Right renal cortex interstitium (tissue), 3 donors: ENCODE measurements around the gene LCE1A. TPM values are rescaled to one million over a fixed set of nuclear protein-coding genes. Genes with fewer than 3 reads are reported as not detected.

Source experiments
- DNase-seq, 3 donors: peaks; one replicate each; pipeline ENCODE4 v3.0.0-alpha.2; 2013; ENCODE audit warnings: low read depth in 3 of 3, low spot score in 2 of 3
- polyA plus RNA-seq, 3 donors: library from polyadenylated mRNA; unstranded; fragments of 120-200 nt; gene quantifications; one replicate each; pipeline ENCODE4 v1.2.1, GENCODE V29; 2013; ENCODE audit not compliant: insufficient read length in 3 of 3

LCE1A gene
- polyA plus RNA-seq, 3 donors: not detected

DNA sequence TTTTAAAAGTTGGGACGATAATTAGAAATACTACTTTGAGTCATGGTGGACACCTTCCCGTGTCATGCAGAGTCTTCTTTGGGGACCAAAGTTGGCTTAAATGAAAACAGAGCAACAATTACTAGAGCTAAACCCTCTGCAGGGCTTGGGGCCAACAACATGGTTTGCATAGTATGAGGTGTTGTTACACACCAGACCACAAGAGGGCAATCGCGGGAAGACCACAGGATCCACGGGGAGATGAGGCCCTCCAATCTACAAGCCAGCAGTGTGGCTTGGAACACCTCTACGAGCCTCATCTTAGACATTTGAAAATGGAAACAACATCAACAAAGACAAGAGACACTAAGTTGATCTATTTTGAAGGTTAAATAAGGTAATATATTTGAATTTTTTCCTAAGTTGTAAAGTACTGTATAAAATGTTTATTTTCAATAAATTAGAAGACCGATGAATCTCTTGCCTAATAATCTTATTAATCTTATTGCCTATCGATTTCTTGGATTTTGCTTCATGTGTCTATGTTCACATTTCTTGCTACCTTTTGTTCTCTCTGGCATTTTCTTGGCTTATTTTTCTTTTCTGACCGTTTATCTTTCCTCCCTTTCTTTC is 42.6 kb downstream of the LCE1A start:
- DNase-seq: peak; percentile 27 to 49 (median 31)

DNA sequence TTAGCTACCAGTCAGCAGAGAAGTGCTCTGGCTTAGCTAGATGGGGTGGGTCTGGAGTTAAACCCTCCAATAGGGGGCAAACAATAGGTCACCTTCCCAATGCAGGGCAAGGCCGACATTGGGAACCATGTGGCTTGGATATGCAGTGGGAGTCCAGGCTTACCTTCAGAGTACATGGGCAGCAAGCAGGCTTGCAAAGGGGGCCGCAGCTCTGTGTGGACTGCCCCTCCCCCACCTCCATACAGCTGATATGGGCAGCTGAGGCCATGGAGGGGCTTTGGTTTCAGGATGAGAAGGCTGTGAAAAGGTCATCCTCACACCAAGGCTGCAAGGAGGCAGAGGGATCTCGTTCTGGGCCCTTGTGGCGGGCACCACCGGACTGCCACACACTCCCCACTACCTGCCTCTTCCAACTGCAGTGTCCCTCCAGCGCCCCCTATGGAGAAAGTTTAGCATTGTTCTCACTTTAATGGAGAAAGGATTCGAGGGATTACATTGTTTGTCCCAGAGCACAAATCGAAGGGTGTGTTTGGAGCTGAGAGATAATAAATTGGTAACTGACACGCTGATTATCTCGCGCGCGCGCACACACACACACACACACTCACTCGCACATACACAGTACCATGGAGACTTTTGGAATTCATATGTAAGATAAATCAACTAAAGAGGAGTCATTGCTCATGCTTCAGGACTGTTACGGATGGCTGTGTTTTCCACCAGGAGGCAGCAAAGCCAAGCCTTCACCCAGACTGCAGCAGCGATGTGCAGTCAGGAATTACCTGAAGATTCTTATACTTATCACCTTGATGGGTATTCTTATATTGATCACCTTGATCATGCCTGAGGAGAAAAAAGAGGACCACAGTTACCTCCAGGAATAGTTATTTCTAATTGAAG is 43.8 kb downstream of the LCE1A start:
- peak in 1 of 3 donors; percentile 6 for DNase-seq

DNA sequence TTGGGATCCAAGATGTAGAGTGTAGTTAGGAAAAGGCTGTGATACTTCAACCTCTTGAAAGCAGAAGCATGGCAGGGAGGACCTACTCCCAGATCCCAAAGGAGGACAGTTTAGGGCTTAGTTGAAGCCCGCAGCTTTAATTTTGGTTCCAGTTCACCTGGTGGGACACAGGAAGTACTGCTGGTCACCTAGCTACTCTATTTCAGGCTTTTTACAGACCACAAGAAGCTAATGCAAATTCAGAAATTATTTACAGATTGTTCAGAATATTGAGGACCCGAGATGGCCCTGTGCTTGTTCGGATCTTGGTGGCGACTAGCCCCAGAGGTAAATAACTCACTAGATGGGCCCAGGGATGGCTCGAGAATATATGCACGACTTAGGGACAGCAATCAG is 44.5 kb downstream of the LCE1A start:
- no peak for DNase-seq

DNA sequence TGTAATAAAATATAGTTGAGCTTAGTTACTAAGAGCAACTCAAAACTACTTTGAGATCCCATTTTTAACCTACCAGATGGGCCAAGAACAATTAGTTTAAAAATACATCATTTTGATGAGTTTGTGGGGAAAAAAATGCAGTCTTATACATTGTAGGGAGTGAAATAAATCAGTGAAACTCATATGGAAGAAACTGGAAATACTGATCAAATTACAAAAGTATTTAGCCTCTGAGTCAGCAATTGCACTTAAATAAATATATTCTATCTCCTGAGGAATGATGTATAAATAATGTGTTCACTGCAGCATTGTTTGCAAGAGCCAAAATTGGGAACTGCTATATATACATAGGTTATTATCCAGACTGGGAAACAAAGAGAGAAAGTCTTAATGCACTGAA is 46.2 kb downstream of the LCE1A start:
- DNase-seq: no peak

DNA sequence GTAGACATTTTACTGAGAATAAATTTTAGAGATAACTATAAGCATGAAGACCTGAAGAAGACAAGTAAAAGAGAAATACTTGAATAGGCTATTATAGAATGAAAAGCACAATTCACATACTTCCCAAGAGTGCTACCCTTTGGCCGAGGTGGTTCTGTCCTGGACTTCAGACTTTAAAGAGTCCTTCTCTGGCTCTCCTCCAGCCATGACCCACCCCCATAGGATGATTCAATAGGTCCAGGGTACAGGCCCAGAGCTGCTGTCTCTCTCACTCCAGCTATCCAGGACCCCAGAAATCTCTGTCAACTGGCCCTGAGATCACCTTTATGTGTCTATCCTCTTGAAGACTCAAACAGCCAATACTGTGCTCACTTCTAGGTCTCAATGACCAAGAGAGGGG is 49.6 kb downstream of the LCE1A start:
- DNase-seq: no peak

Other genes with a start within 250 kb of the LCE1A start
- gene LCE3D, start 247.0 kb upstream of the LCE1A start, polyA plus RNA-seq: not detected
- gene LCE3C, start 227.2 kb upstream of the LCE1A start, polyA plus RNA-seq: not detected
- gene LCE3B, start 213.7 kb upstream of the LCE1A start, polyA plus RNA-seq: not detected
- not detected for gene LCE3A, start 204.4 kb upstream of the LCE1A start, polyA plus RNA-seq
- not detected for gene LCE2D, start 164.1 kb upstream of the LCE1A start, polyA plus RNA-seq
- not detected for gene LCE2C, start 152.2 kb upstream of the LCE1A start, polyA plus RNA-seq
- not detected for gene LCE2B, start 141.3 kb upstream of the LCE1A start, polyA plus RNA-seq
- gene LCE2A, start 129.1 kb upstream of the LCE1A start, polyA plus RNA-seq: not detected
- gene LCE4A, start 119.3 kb upstream of the LCE1A start, polyA plus RNA-seq: not detected
- not detected for gene KPRP, start 69.4 kb upstream of the LCE1A start, polyA plus RNA-seq
- not detected for gene LCE1F, start 52.3 kb upstream of the LCE1A start, polyA plus RNA-seq
- gene LCE1E, start 41.2 kb upstream of the LCE1A start, polyA plus RNA-seq: not detected
- gene LCE1D, start 30.8 kb upstream of the LCE1A start, polyA plus RNA-seq: not detected
- gene LCE1C, start 20.8 kb upstream of the LCE1A start, polyA plus RNA-seq: not detected
- not detected for gene LCE1B, start 15.5 kb upstream of the LCE1A start, polyA plus RNA-seq
- gene LCE6A, start 15.4 kb downstream of the LCE1A start, polyA plus RNA-seq: not detected
- gene LCE7A, start 32.5 kb downstream of the LCE1A start, polyA plus RNA-seq: not detected
- not detected for gene SMCP, start 50.8 kb downstream of the LCE1A start, polyA plus RNA-seq
- under 1 TPM in 2 of 3 donors, not detected in 1; 0.21 to 0.42 TPM for gene IVL, start 81.1 kb downstream of the LCE1A start, polyA plus RNA-seq
- gene SPRR5, start 119.7 kb downstream of the LCE1A start, polyA plus RNA-seq: not detected
- not detected for gene SPRR4, start 143.2 kb downstream of the LCE1A start, polyA plus RNA-seq
- gene SPRR1A, start 156.6 kb downstream of the LCE1A start, polyA plus RNA-seq: not detected
- under 1 TPM in 1 of 3 donors, not detected in 2; 0.21 TPM for gene SPRR3, start 174.3 kb downstream of the LCE1A start, polyA plus RNA-seq
- not detected for gene SPRR1B, start 203.7 kb downstream of the LCE1A start, polyA plus RNA-seq
- gene SPRR2D, start 213.6 kb downstream of the LCE1A start, polyA plus RNA-seq: not detected
- not detected for gene SPRR2A, start 230.0 kb downstream of the LCE1A start, polyA plus RNA-seq
- not detected for gene SPRR2B, start 244.1 kb downstream of the LCE1A start, polyA plus RNA-seq